PFSK-1 (cell line): ENCODE measurements around the gene WDR72.

Experiments used
- FOXP2 ChIP-seq: optimal IDR thresholded peaks from 2 replicates; pipeline ENCODE3; 2011; ENCODE audit warnings: borderline replicate concordance, control low read depth, inconsistent platforms; ENCODE audit not compliant: insufficient read depth; ENCODE audit errors: extremely low read length, extremely low read depth
- POLR2AphosphoS5 ChIP-seq: IDR thresholded peaks from 2 replicates; pipeline ENCODE4 v1.6.1; 2012; ENCODE audit warnings: low read depth, mild to moderate bottlenecking, control low read depth, low read length, moderate library complexity
- SIN3A ChIP-seq: IDR thresholded peaks from 2 replicates; pipeline ENCODE4 v1.6.1; 2012; ENCODE audit warnings: mild to moderate bottlenecking, low read length, moderate library complexity, borderline replicate concordance; ENCODE audit not compliant: insufficient read depth
- TAF1 ChIP-seq: IDR thresholded peaks from 2 replicates; pipeline ENCODE4 v1.6.1; 2012; ENCODE audit warnings: low read length, control low read depth, borderline replicate concordance; ENCODE audit not compliant: insufficient read depth
- TF ChIP-seq, protein P1 (sequence below), 2 experiments: IDR thresholded peaks; 2 replicates each; pipeline versions ENCODE4 v1.6.1 to v1.8.0; 2011 to 2012; ENCODE audit warnings: low read depth in 2 of 2, low read length in 2 of 2, control low read depth in 1 of 2, inconsistent platforms in 1 of 2, mild to moderate bottlenecking in 1 of 2, moderate library complexity in 1 of 2; ENCODE audit not compliant: insufficient read depth in 1 of 2

The WDR72 gene

DNA sequence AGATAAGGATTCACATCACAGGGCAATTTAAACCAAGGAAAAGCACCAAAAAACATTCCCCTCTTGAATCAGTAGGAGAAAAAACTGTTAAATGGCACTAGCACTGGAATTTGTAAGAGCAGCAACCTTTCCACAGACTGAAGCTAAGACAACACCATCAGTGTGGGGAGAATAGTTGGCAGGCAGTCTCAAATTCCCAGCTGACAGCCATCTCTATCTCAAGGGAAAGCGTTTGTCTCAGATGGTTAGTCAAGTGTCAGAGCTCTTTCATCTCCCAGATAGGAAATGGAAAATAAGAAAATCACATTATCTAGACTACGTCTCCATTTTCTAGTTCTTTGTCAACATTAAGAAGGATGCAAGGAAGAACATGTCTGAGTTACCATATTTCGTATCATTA lies 228.7 kb downstream of the WDR72 start:
- no peak for TF ChIP-seq SIN3A
- TF ChIP-seq, protein P1, sequence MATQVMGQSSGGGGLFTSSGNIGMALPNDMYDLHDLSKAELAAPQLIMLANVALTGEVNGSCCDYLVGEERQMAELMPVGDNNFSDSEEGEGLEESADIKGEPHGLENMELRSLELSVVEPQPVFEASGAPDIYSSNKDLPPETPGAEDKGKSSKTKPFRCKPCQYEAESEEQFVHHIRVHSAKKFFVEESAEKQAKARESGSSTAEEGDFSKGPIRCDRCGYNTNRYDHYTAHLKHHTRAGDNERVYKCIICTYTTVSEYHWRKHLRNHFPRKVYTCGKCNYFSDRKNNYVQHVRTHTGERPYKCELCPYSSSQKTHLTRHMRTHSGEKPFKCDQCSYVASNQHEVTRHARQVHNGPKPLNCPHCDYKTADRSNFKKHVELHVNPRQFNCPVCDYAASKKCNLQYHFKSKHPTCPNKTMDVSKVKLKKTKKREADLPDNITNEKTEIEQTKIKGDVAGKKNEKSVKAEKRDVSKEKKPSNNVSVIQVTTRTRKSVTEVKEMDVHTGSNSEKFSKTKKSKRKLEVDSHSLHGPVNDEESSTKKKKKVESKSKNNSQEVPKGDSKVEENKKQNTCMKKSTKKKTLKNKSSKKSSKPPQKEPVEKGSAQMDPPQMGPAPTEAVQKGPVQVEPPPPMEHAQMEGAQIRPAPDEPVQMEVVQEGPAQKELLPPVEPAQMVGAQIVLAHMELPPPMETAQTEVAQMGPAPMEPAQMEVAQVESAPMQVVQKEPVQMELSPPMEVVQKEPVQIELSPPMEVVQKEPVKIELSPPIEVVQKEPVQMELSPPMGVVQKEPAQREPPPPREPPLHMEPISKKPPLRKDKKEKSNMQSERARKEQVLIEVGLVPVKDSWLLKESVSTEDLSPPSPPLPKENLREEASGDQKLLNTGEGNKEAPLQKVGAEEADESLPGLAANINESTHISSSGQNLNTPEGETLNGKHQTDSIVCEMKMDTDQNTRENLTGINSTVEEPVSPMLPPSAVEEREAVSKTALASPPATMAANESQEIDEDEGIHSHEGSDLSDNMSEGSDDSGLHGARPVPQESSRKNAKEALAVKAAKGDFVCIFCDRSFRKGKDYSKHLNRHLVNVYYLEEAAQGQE (IDR thresholded peaks at IDR 0.05; ENCODE audit: insufficient read depth in 1 of 2, low read depth in 2 of 2, low read length in 2 of 2): no peak
- TF ChIP-seq POLR2AphosphoS5: no peak
- TF ChIP-seq TAF1: no peak
- no peak for TF ChIP-seq FOXP2

GRCh38 chr15:53527996-53528395 lies 231.5 kb downstream of the WDR72 start:
- no peak for TF ChIP-seq POLR2AphosphoS5
- TF ChIP-seq FOXP2: no peak
- TF ChIP-seq TAF1: no peak
- TF ChIP-seq, protein P1 (IDR thresholded peaks at IDR 0.05; ENCODE audit: insufficient read depth in 1 of 2, low read depth in 2 of 2, low read length in 2 of 2): no peak
- no peak for TF ChIP-seq SIN3A

GRCh38 chr15:53525894-53526293 lies 233.6 kb downstream of the WDR72 start:
- TF ChIP-seq POLR2AphosphoS5 (no peak), FOXP2 (no peak), TAF1 (no peak), SIN3A (no peak)
- TF ChIP-seq, protein P1 (IDR thresholded peaks at IDR 0.05; ENCODE audit: insufficient read depth in 1 of 2, low read depth in 2 of 2, low read length in 2 of 2): no peak

- TF ChIP-seq FOXP2 (no peak), SIN3A (no peak), TAF1 (no peak), POLR2AphosphoS5 (no peak)
- TF ChIP-seq, protein P1 (IDR thresholded peaks at IDR 0.05; ENCODE audit: insufficient read depth in 1 of 2, low read depth in 2 of 2, low read length in 2 of 2): no peak
Observed at GRCh38 chr15:53522991-53523390, 236.5 kb downstream of the WDR72 start.

DNA sequence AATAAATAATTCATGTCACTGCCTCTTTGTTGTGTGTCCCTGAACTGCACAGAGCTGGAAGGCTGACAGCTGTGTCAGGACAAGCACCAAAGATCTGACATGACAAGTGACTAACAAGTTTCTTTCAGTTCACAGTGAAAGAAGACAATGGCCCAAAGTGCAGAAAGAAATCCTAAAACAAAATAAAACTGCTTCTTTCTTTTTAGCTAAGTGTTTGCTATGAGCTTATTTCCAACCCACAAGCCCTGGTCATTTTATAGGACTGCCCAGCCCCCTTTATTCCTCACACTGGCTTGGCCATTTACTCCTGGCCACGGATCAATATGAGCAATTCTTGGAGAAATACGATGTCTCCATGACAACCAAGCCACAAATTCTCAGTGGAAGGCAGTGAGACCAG lies 238.5 kb downstream of the WDR72 start:
- TF ChIP-seq TAF1 (no peak), FOXP2 (no peak), POLR2AphosphoS5 (no peak), SIN3A (no peak)
- TF ChIP-seq, protein P1 (IDR thresholded peaks at IDR 0.05; ENCODE audit: insufficient read depth in 1 of 2, low read depth in 2 of 2, low read length in 2 of 2): no peak
